Fibroblast of lung (primary cell): ENCODE results near the gene TEX13C. TPM values are rescaled to one million over a fixed set of nuclear protein-coding genes. Genes with fewer than 3 reads are reported as not detected.

Experiments used
- DNase-seq, 2 donors: peaks; one replicate each; pipeline versions ENCODE4 v3.0.0 to v3.0.0-alpha.2; 2010; ENCODE audit warnings: low read depth in 2 of 2
- H2AFZ ChIP-seq: 2 replicates; pipeline ENCODE4 v1.5.1; 2012; ENCODE audit warnings: low read length, control low read depth, inconsistent platforms
- H3K27ac ChIP-seq: 2 replicates; pipeline ENCODE4 v1.5.1; 2011; ENCODE audit warnings: low read length, control low read depth; ENCODE audit not compliant: insufficient read depth
- H3K27me3 ChIP-seq: 2 replicates; pipeline ENCODE4 v1.5.1; 2011; ENCODE audit warnings: mild to moderate bottlenecking, low read length; ENCODE audit not compliant: control insufficient read depth, insufficient read depth
- H3K36me3 ChIP-seq: 2 replicates; pipeline ENCODE4 v1.5.1; 2011; ENCODE audit warnings: low read length; ENCODE audit not compliant: control insufficient read depth, insufficient read depth
- H3K4me1 ChIP-seq: 2 replicates; pipeline ENCODE4 v1.5.1; 2011; ENCODE audit warnings: low read length; ENCODE audit not compliant: control insufficient read depth, insufficient read depth; ENCODE audit errors: extremely low read depth
- H3K4me2 ChIP-seq: 2 replicates; pipeline ENCODE4 v1.5.1; 2011; ENCODE audit warnings: low read length, control low read depth; ENCODE audit not compliant: insufficient read depth; ENCODE audit errors: extremely low read depth
- H3K4me3 ChIP-seq, 4 experiments: fragments of 200-600 bp in 1 of 4; sonication (generic) in 1 of 4; replicated peaks in 1 of 4; 2 replicates each; pipeline ENCODE4 v1.5.1; 2011 to 2016; ENCODE audit warnings: low read length in 4 of 4, low read depth in 3 of 4, mild to moderate bottlenecking in 3 of 4, control low read depth in 2 of 4, inconsistent platforms in 1 of 4, mixed read lengths in 1 of 4; ENCODE audit not compliant: insufficient read depth in 1 of 4; ENCODE audit errors: control extremely low read depth in 1 of 4
- H3K79me2 ChIP-seq: 2 replicates; pipeline ENCODE4 v1.5.1; 2012; ENCODE audit warnings: mild to moderate bottlenecking, low read length, inconsistent platforms; ENCODE audit not compliant: control insufficient read depth, insufficient read depth
- H3K9ac ChIP-seq: 2 replicates; pipeline ENCODE4 v1.5.1; 2011; ENCODE audit warnings: mild to moderate bottlenecking, low read length, control low read depth; ENCODE audit not compliant: insufficient read depth
- H3K9me3 ChIP-seq: 2 replicates; pipeline ENCODE4 v1.5.1; 2012; ENCODE audit warnings: low read depth, low read length; ENCODE audit not compliant: control insufficient read depth, insufficient read depth
- H4K20me1 ChIP-seq: 2 replicates; pipeline ENCODE4 v1.5.1; 2011; ENCODE audit warnings: low read length; ENCODE audit not compliant: control insufficient read depth, insufficient read depth; ENCODE audit errors: extremely low read depth
- EZH2 ChIP-seq: IDR thresholded peaks from 2 replicates; pipeline ENCODE4 v1.5.1; 2012; ENCODE audit warnings: low read length, control low read depth, mild to moderate bottlenecking; ENCODE audit errors: missing control alignments
- polyA minus RNA-seq: library from RNA; depleted of rRNA, polyadenylated mRNA; stranded (reverse); fragments of >200 nt; gene quantifications from 2 replicates; pipeline ENCODE4 v1.2.3, GENCODE V29; 2011; ENCODE audit warnings: low replicate concordance
- polyA plus RNA-seq, 2 donors: library from polyadenylated mRNA; depleted of rRNA in 1 of 2; stranded (reverse) in 1 of 2; unstranded in 1 of 2; fragments of >200 nt; gene quantifications; 2 replicates each; pipeline ENCODE4 v1.2.1, GENCODE V29; 2011 to 2012; ENCODE audit warnings: missing spikeins in 1 of 2
- total RNA-seq: library from RNA; depleted of rRNA; stranded (reverse); fragments of >200 nt; gene quantifications from 2 replicates; pipeline ENCODE4 v1.2.1, GENCODE V29; 2014
- TF ChIP-seq, protein P1 (sequence below), 2 donors: IDR thresholded peaks in 1 of 2; conservative IDR thresholded peaks in 1 of 2; 1 replicate in 1 of 2; 2 replicates in 1 of 2; pipeline ENCODE4 v1.5.1; 2011 to 2012; ENCODE audit warnings: low read length in 2 of 2, control low read depth in 1 of 2, inconsistent platforms in 1 of 2, low read depth in 1 of 2, mild to moderate bottlenecking in 1 of 2

TEX13C gene
- total RNA-seq (not detected in 2 replicates), polyA plus RNA-seq (not detected in 2 replicates), polyA minus RNA-seq (not detected in 2 replicates)
- not detected in 2 replicates for polyA plus RNA-seq (2012)

DNA sequence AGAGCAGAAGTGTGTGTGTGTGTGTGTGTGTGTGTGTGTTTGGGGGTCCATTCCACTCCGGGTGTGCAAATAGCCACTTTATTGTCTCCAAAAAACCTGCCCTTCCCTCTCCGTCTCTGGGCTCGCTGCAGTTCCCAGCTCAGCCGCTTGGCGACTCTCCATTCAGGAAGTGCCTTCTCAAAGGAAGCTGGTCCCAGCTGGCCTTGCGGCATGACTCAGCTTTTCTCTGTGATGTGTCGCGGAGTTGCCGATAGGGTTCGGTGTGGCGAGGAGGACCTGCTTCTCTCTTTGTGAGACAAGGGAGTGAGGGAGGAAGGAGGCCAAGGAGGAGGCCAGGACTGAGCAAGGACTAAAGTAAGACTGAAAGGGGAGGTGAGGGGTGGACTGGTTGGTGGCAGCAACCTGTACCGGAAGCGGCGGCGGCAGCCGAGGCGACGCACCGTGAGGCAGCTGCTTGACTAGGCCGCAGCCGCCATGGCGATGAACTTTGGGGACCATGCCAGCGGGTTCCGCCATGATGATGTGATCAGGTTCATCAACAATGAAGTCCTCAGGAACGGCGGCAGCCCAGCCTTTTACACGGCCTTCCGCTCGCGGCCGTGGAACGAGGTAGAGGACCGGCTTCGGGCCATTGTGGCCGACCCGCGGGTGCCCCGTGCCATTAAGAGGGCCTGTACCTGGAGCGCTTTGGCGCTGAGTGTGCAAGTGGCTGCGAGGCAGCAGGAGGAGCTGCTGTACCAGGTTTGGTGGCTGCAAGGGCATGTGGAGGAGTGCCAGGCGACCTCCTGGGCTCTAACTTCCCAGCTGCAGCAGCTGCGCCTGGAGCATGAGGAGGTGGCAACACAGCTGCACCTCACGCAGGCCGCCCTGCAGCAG, at the start of gene TEX13C:
TEX13C (plus strand) TSS at position 226 of the 876 bp plus-strand sequence; CDS start at position 475, 249 bp downstream.
- Histone ChIP-seq H3K9me3 (no peaks in the 10 kb centered on the region), H3K9ac (no peak within 1 kb of the TSS), H3K27me3 (no peaks in the 10 kb centered on the region), H3K4me2 (no peak within 1 kb of the TSS), H3K36me3 (no peaks in the 10 kb centered on the region), H4K20me1 (no peaks in the 10 kb centered on the region), H2AFZ (no peak within 1 kb of the TSS), H3K4me3 (no peak within 1 kb of the TSS), H3K79me2 (no peaks in the 10 kb centered on the region), H3K27ac (no peak within 1 kb of the TSS), H3K4me1 (no peaks in the 10 kb centered on the region)
- DNase-seq, result no peak
- no peak for TF ChIP-seq EZH2
- TF ChIP-seq, protein P1, sequence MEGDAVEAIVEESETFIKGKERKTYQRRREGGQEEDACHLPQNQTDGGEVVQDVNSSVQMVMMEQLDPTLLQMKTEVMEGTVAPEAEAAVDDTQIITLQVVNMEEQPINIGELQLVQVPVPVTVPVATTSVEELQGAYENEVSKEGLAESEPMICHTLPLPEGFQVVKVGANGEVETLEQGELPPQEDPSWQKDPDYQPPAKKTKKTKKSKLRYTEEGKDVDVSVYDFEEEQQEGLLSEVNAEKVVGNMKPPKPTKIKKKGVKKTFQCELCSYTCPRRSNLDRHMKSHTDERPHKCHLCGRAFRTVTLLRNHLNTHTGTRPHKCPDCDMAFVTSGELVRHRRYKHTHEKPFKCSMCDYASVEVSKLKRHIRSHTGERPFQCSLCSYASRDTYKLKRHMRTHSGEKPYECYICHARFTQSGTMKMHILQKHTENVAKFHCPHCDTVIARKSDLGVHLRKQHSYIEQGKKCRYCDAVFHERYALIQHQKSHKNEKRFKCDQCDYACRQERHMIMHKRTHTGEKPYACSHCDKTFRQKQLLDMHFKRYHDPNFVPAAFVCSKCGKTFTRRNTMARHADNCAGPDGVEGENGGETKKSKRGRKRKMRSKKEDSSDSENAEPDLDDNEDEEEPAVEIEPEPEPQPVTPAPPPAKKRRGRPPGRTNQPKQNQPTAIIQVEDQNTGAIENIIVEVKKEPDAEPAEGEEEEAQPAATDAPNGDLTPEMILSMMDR (conservative IDR thresholded peaks at IDR 0.05 in 1 of 2, IDR thresholded peaks at IDR 0.05 in 1 of 2; ENCODE audit: low read depth in 1 of 2, low read length in 2 of 2), result no peak

GRCh38 chrX:125287282-125287681, 32.4 kb upstream of the TEX13C start:
- Histone ChIP-seq H3K4me2 (no peak overlapping the region), H3K4me1 (no peaks in the 10 kb centered on the region), H3K36me3 (no peaks in the 10 kb centered on the region), H3K9ac (no peak overlapping the region), H3K4me3 (no peak overlapping the region), H3K27me3 (no peaks in the 10 kb centered on the region), H2AFZ (no peak overlapping the region), H3K79me2 (no peaks in the 10 kb centered on the region), H3K9me3 (no peaks in the 10 kb centered on the region), H3K27ac (no peak overlapping the region), H4K20me1 (no peaks in the 10 kb centered on the region)
- no peak for DNase-seq
- no peak for TF ChIP-seq EZH2
- TF ChIP-seq, protein P1 (conservative IDR thresholded peaks at IDR 0.05 in 1 of 2, IDR thresholded peaks at IDR 0.05 in 1 of 2; ENCODE audit: low read depth in 1 of 2, low read length in 2 of 2), result no peak

- TF ChIP-seq, protein P1 (conservative IDR thresholded peaks at IDR 0.05 in 1 of 2, IDR thresholded peaks at IDR 0.05 in 1 of 2; ENCODE audit: low read depth in 1 of 2, low read length in 2 of 2), result no peak
- TF ChIP-seq EZH2, result no peak
- Histone ChIP-seq H2AFZ (no peak overlapping the region), H3K4me2 (no peak overlapping the region), H3K4me1 (no peaks in the 10 kb centered on the region), H4K20me1 (no peaks in the 10 kb centered on the region), H3K4me3 (no peak overlapping the region), H3K36me3 (no peaks in the 10 kb centered on the region), H3K79me2 (no peaks in the 10 kb centered on the region), H3K9ac (no peak overlapping the region), H3K9me3 (no peaks in the 10 kb centered on the region), H3K27me3 (no peaks in the 10 kb centered on the region), H3K27ac (no peak overlapping the region)
- no peak for DNase-seq
These were observed 31.3 kb upstream of the TEX13C start for GRCh38 chrX:125288343-125288742.
